Spinal cord (tissue), 10 donors: ENCODE data around the gene FUT6. TPM values are rescaled to one million over a fixed set of nuclear protein-coding genes. Genes with fewer than 3 reads are reported as not detected.
"Not testable (repeated sequence)": the region's sequence is repeated elsewhere in the genome, so short reads cannot be mapped to it uniquely, and the experiment has no call there.

ENCODE experiments used
- DNase-seq, 6 donors: peaks; one replicate each; pipeline versions ENCODE4 v3.0.0 to v3.0.0-alpha.2; 2013 to 2015; ENCODE audit warnings: low spot score in 6 of 6, low read depth in 4 of 6
- H3K27ac ChIP-seq: one replicate; pipeline ENCODE4 v1.5.1; 2013; ENCODE audit warnings: low read depth, low read length, control low read depth
- H3K27me3 ChIP-seq: one replicate; pipeline ENCODE4 v1.6.1; 2013; ENCODE audit warnings: low read length; ENCODE audit not compliant: control insufficient read depth, insufficient read depth
- H3K36me3 ChIP-seq: one replicate; pipeline ENCODE4 v1.6.1; 2013; ENCODE audit warnings: low read length; ENCODE audit not compliant: control insufficient read depth, insufficient read depth
- H3K4me1 ChIP-seq: one replicate; pipeline ENCODE4 v1.6.1; 2013; ENCODE audit warnings: low read length; ENCODE audit not compliant: control insufficient read depth, insufficient read depth
- H3K4me3 ChIP-seq: one replicate; pipeline ENCODE4 v1.5.1; 2013; ENCODE audit warnings: low read depth, low read length, control low read depth
- H3K9me3 ChIP-seq: one replicate; pipeline ENCODE4 v1.6.1; 2013; ENCODE audit warnings: low read length; ENCODE audit not compliant: control insufficient read depth, insufficient read depth
- WGBS: methylation state at CpG from one replicate; pipeline ENCODE4 v1.1.5; 2013; ENCODE audit warnings: missing lambda C conversion rate; ENCODE audit not compliant: insufficient coverage; 5-methylcytosine and 5-hydroxymethylcytosine counted together
- polyA plus RNA-seq, 2 donors: library from polyadenylated mRNA; unstranded; fragments of 120-200 nt; gene quantifications; one replicate each; pipeline ENCODE4 v1.2.1, GENCODE V29; 2013; ENCODE audit not compliant: insufficient read length in 2 of 2
- total RNA-seq, 2 donors: library from RNA; depleted of rRNA in 1 of 2; stranded (reverse); fragments of 120-200 nt in 1 of 2; fragments of >200 nt in 1 of 2; gene quantifications; one replicate each; pipeline versions ENCODE4 v1.2.3 to v1.2.4, GENCODE V29; 2013 to 2014
- donor health status: healthy.

The FUT6 gene
- total and polyA plus RNA-seq, 4 donors, result 0.21 TPM; not detected in 3

- Histone ChIP-seq H3K27ac (no peak overlapping the region), H3K36me3 (no peaks in the 10 kb centered on the region), H3K27me3 (no peaks in the 10 kb centered on the region), H3K4me1 (no peaks in the 10 kb centered on the region), H3K4me3 (no peak overlapping the region), H3K9me3 (no peaks in the 10 kb centered on the region)
- 90% methylated on average over 14 of the region's 21 CpGs for WGBS
- no peak for DNase-seq
These were observed 3.9 kb upstream of the FUT6 start for GRCh38 chr19:5843295-5843927.

- not testable (repeated sequence) for H3K9me3 ChIP-seq, H3K4me1 ChIP-seq, DNase-seq, H3K4me3 ChIP-seq, H3K27me3 ChIP-seq, H3K27ac ChIP-seq, H3K36me3 ChIP-seq
- 76% methylated on average over 2 of the region's 6 CpGs for WGBS
These were observed 2.2 kb upstream of the FUT6 start for GRCh38 chr19:5841735-5842111.

- Histone ChIP-seq H3K27ac (no peak overlapping the region), H3K4me1 (no peaks in the 10 kb centered on the region), H3K4me3 (no peak overlapping the region), H3K9me3 (no peaks in the 10 kb centered on the region), H3K27me3 (no peaks in the 10 kb centered on the region), H3K36me3 (no peaks in the 10 kb centered on the region)
- WGBS, result 48% methylated on average over 12 of the region's 20 CpGs
- no peak for DNase-seq
These were observed 993 bp downstream of the FUT6 start for GRCh38 chr19:5838353-5839064.

- H3K4me1 ChIP-seq, result no peaks in the 10 kb centered on the region
- H3K27ac ChIP-seq, result no peak overlapping the region
- H3K27me3 ChIP-seq, result no peaks in the 10 kb centered on the region
- 83% methylated on average over 4 of the region's 15 CpGs for WGBS
- H3K4me3 ChIP-seq, result no peak overlapping the region
- no peaks in the 10 kb centered on the region for H3K9me3 ChIP-seq
- DNase-seq, result no peak
- H3K36me3 ChIP-seq, result no peaks in the 10 kb centered on the region
These were observed 1.6 kb downstream of the FUT6 start for GRCh38 chr19:5837761-5838352.

- no peak for DNase-seq
- 81% methylated on average over 5 of the region's 6 CpGs for WGBS
These were observed 6.8 kb downstream of the FUT6 start for GRCh38 chr19:5832527-5833216.

GRCh38 chr19:5832061-5832460, 7.4 kb downstream of the FUT6 start:
- 86% methylated on average over 21 of the region's 22 CpGs for WGBS
- peaks cover 2% of the 10 kb centered on the region for H3K27me3 ChIP-seq
- H3K4me3 ChIP-seq, result no peak overlapping the region
- no peaks in the 10 kb centered on the region for H3K36me3 ChIP-seq
- no peaks in the 10 kb centered on the region for H3K9me3 ChIP-seq
- no peak for DNase-seq
- peaks cover 24% of the 10 kb centered on the region for H3K4me1 ChIP-seq
- H3K27ac ChIP-seq, result no peak overlapping the region

More at GRCh38 chr19:5832527-5833216, 6.8 kb downstream of the FUT6 start:
- Histone ChIP-seq H3K4me1 (peaks cover 19% of the 10 kb centered on the region), H3K4me3 (no peak overlapping the region), H3K27me3 (peaks cover 2% of the 10 kb centered on the region), H3K36me3 (no peaks in the 10 kb centered on the region), H3K27ac (no peak overlapping the region), H3K9me3 (no peaks in the 10 kb centered on the region)

- Histone ChIP-seq H3K27ac (no peak overlapping the region), H3K4me1 (peaks cover 33% of the 10 kb centered on the region), H3K27me3 (peaks cover 2% of the 10 kb centered on the region), H3K36me3 (no peaks in the 10 kb centered on the region), H3K9me3 (no peaks in the 10 kb centered on the region), H3K4me3 (no peak overlapping the region)
- 93% methylated on average over 9 of the region's 9 CpGs for WGBS
- no peak for DNase-seq
These were observed 8.3 kb downstream of the FUT6 start for GRCh38 chr19:5831159-5831558.

GRCh38 chr19:5829567-5830310, 9.8 kb downstream of the FUT6 start:
- no peak overlapping the region for H3K4me3 ChIP-seq
- peaks cover 2% of the 10 kb centered on the region for H3K36me3 ChIP-seq
- no peak for DNase-seq
- H3K27ac ChIP-seq, result no peak overlapping the region
- no peaks in the 10 kb centered on the region for H3K9me3 ChIP-seq
- H3K4me1 ChIP-seq, result peaks cover 41% of the 10 kb centered on the region
- WGBS, result 66% methylated on average over 29 of the region's 34 CpGs
- peaks cover 2% of the 10 kb centered on the region for H3K27me3 ChIP-seq
